CD14-positive monocyte (primary cell): Measurements from ENCODE around the gene CHERP. TPM values are rescaled to one million over a fixed set of nuclear protein-coding genes. Genes with fewer than 3 reads are reported as not detected.

ENCODE experiments used
- DNase-seq, 3 donors: peaks; one replicate each; pipeline ENCODE4 v3.0.0-alpha.2; 2011 to 2022
- H2AFZ ChIP-seq: 2 replicates; pipeline ENCODE4 v1.6.0; 2012; ENCODE audit warnings: mild to moderate bottlenecking, low read depth, low read length, inconsistent platforms; ENCODE audit not compliant: insufficient read depth, poor library complexity, severe bottlenecking
- H3K27ac ChIP-seq, 2 donors: 1 replicate in 1 of 2; 2 replicates in 1 of 2; pipeline ENCODE4 v1.5.1; 2012 to 2013; ENCODE audit warnings: low read length in 2 of 2, control low read depth in 1 of 2, inconsistent platforms in 1 of 2, low read depth in 1 of 2, mild to moderate bottlenecking in 1 of 2
- H3K27me3 ChIP-seq, 2 donors: one replicate each; pipeline versions ENCODE4 v1.6.0 to v1.6.1; 2011 to 2013; ENCODE audit warnings: low read length in 2 of 2; ENCODE audit not compliant: control insufficient read depth in 2 of 2, insufficient read depth in 2 of 2
- H3K36me3 ChIP-seq, 2 donors: replicated peaks in 1 of 2; 1 replicate in 1 of 2; 2 replicates in 1 of 2; pipeline versions ENCODE4 v1.5.1 to v1.6.1; 2012 to 2013; ENCODE audit warnings: low read length in 2 of 2, control low read depth in 1 of 2, inconsistent platforms in 1 of 2, mild to moderate bottlenecking in 1 of 2; ENCODE audit not compliant: insufficient read depth in 2 of 2, control insufficient read depth in 1 of 2
- H3K4me1 ChIP-seq, 2 donors: 1 replicate in 1 of 2; 2 replicates in 1 of 2; pipeline versions ENCODE4 v1.5.1 to v1.6.1; 2012 to 2013; ENCODE audit warnings: low read length in 2 of 2, control low read depth in 1 of 2, inconsistent platforms in 1 of 2, mild to moderate bottlenecking in 1 of 2, moderate library complexity in 1 of 2; ENCODE audit not compliant: insufficient read depth in 2 of 2, control insufficient read depth in 1 of 2
- H3K4me2 ChIP-seq: replicated peaks from 2 replicates; pipeline ENCODE3; 2012; ENCODE audit warnings: low read length, moderate library complexity, mild to moderate bottlenecking; ENCODE audit not compliant: poor library complexity, severe bottlenecking; ENCODE audit errors: extremely low read depth
- H3K4me3 ChIP-seq, 3 experiments: fragments of 200-600 bp in 1 of 3; sonication (generic) in 1 of 3; replicated peaks in 1 of 3; 1 replicate in 2 of 3; 2 replicates in 1 of 3; pipeline ENCODE4 v1.5.1; 2011 to 2013; ENCODE audit warnings: low read length in 3 of 3, mild to moderate bottlenecking in 3 of 3, control low read depth in 2 of 3, low read depth in 2 of 3, inconsistent platforms in 1 of 3, moderate library complexity in 1 of 3
- H3K79me2 ChIP-seq: 2 replicates; pipeline ENCODE4 v1.6.0; 2012; ENCODE audit warnings: mild to moderate bottlenecking, control low read depth, inconsistent platforms, low read length, moderate library complexity; ENCODE audit not compliant: insufficient read depth
- H3K9ac ChIP-seq: 2 replicates; pipeline ENCODE4 v1.6.0; 2017; ENCODE audit warnings: low read length, mild to moderate bottlenecking; ENCODE audit not compliant: insufficient read depth, poor library complexity, severe bottlenecking
- H3K9me3 ChIP-seq, 2 donors: replicated peaks in 1 of 2; 1 replicate in 1 of 2; 2 replicates in 1 of 2; pipeline versions ENCODE4 v1.5.1 to v1.6.1; 2012 to 2013; ENCODE audit warnings: low read length in 2 of 2, control low read depth in 1 of 2; ENCODE audit not compliant: control insufficient read depth in 1 of 2, insufficient read depth in 1 of 2
- H4K20me1 ChIP-seq: 2 replicates; pipeline ENCODE4 v1.6.0; 2012; ENCODE audit warnings: mild to moderate bottlenecking, low read length, control low read depth, moderate library complexity; ENCODE audit not compliant: insufficient read depth
- H3K27ac Mint-ChIP-seq, 7 donors: one replicate each; pipeline ENCODE4 v1.8.0; 2020; ENCODE audit warnings: mild to moderate bottlenecking in 7 of 7, mixed read lengths in 7 of 7, moderate library complexity in 6 of 7, inconsistent platforms in 2 of 7
- H3K27me3 Mint-ChIP-seq, 3 donors: one replicate each; pipeline ENCODE4 v1.8.0; 2021 to 2022; ENCODE audit warnings: low read depth in 3 of 3, mild to moderate bottlenecking in 3 of 3, mixed read lengths in 3 of 3, moderate library complexity in 3 of 3, inconsistent platforms in 1 of 3
- H3K36me3 Mint-ChIP-seq, 2 donors: one replicate each; pipeline ENCODE4 v1.8.0; 2020; ENCODE audit warnings: mixed read lengths in 2 of 2, inconsistent platforms in 1 of 2, mild to moderate bottlenecking in 1 of 2
- H3K4me1 Mint-ChIP-seq: one replicate; pipeline ENCODE4 v1.8.0; 2020; ENCODE audit warnings: mild to moderate bottlenecking, mixed read lengths
- H3K4me3 Mint-ChIP-seq, 2 donors: one replicate each; pipeline ENCODE4 v1.8.0; 2020; ENCODE audit warnings: mild to moderate bottlenecking in 2 of 2, mixed read lengths in 2 of 2, moderate library complexity in 1 of 2
- H3K9me3 Mint-ChIP-seq, 7 donors: one replicate each; pipeline ENCODE4 v1.8.0; 2020 to 2022; ENCODE audit warnings: mixed read lengths in 7 of 7, mild to moderate bottlenecking in 6 of 7, moderate library complexity in 6 of 7, inconsistent platforms in 2 of 7
- WGBS: methylation state at CpG from one replicate; pipeline ENCODE4 v1.1.5; 2013; ENCODE audit warnings: missing lambda C conversion rate; ENCODE audit not compliant: insufficient coverage; 5-methylcytosine and 5-hydroxymethylcytosine counted together
- intact Hi-C, 2 donors: fragments of 100-400 bp; cut with micrococcal nuclease; formaldehyde crosslinking; loops; one replicate each; pipeline versions ENCODE4 v1.15.0 to v1.15.1; 2023
- polyA plus RNA-seq, 3 donors: library from polyadenylated mRNA; depleted of rRNA in 1 of 3; unstranded in 2 of 3; stranded (reverse) in 1 of 3; fragments of 300-500 nt in 2 of 3; fragments of >200 nt in 1 of 3; fragmentation: Illumina TruSeq in 2 of 3; gene quantifications; 1 replicate in 2 of 3; 2 replicates in 1 of 3; pipeline ENCODE4 v1.2.3, GENCODE V29; 2012 to 2021
- TF ChIP-seq, protein P1 (sequence below): fragments of 200-600 bp; IDR thresholded peaks from one replicate; pipeline ENCODE4 v1.8.0; 2022; ENCODE audit warnings: antibody characterized with exemption, mild to moderate bottlenecking

The CHERP gene
- polyA plus RNA-seq, 3 donors: 3.2 to 18.8 (median 5.3) TPM

GRCh38 chr19:16536130-16536529, 6.1 kb downstream of the CHERP start:
- Histone ChIP-seq H3K9ac (no peak overlapping the region), H4K20me1 (peaks cover 78% of the 10 kb centered on the region), H3K4me3 (no peak overlapping the region), H3K79me2 (peaks cover 57% of the 10 kb centered on the region), H3K9me3 (no peaks in the 10 kb centered on the region), H3K4me1 (peaks cover 4 to 5% of the 10 kb centered on the region in 2 donors), H3K27ac (no peak overlapping the region), H3K27me3 (no peaks in the 10 kb centered on the region), H3K36me3 (peaks cover 72 to 87% of the 10 kb centered on the region in 2 donors), H2AFZ (no peak overlapping the region), H3K4me2 (no peak overlapping the region)
- Mint-ChIP-seq H3K9me3 (no peaks in the 10 kb centered on the region), H3K27me3 (no peaks in the 10 kb centered on the region), H3K4me1 (peaks cover 8% of the 10 kb centered on the region), H3K36me3 (peaks cover 71 to 95% of the 10 kb centered on the region in 2 donors), H3K27ac (peak overlapping the region in 1 of 7 donors; percentile 52), H3K4me3 (no peak overlapping the region)
- no peak for DNase-seq
- TF ChIP-seq, protein P1, sequence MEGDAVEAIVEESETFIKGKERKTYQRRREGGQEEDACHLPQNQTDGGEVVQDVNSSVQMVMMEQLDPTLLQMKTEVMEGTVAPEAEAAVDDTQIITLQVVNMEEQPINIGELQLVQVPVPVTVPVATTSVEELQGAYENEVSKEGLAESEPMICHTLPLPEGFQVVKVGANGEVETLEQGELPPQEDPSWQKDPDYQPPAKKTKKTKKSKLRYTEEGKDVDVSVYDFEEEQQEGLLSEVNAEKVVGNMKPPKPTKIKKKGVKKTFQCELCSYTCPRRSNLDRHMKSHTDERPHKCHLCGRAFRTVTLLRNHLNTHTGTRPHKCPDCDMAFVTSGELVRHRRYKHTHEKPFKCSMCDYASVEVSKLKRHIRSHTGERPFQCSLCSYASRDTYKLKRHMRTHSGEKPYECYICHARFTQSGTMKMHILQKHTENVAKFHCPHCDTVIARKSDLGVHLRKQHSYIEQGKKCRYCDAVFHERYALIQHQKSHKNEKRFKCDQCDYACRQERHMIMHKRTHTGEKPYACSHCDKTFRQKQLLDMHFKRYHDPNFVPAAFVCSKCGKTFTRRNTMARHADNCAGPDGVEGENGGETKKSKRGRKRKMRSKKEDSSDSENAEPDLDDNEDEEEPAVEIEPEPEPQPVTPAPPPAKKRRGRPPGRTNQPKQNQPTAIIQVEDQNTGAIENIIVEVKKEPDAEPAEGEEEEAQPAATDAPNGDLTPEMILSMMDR: no peak
- 100% methylated on average over 5 of the region's 9 CpGs for WGBS
- intact Hi-C loops: no loop called here

DNA sequence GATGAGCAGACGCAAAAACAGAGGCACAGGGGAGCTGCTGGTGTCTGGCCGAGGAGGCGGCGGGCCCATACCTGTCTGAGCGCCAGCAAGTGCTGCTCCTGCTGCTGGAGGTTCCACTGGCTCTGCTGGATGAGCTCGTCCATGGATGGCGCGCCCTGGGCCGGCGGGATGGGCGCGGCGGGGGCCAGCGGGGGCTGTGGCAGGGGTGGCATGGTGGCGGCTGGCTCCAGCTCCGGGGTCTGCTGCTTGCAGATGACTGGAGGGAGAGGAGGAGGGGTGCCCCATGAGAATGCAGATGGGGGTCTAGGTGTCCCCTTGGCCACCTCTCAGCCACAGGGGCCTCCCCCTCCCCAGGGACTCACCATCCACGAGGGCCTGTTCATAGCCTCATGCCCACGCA, 6.9 kb downstream of the CHERP start:
- Mint-ChIP-seq H3K4me1 (peaks cover 6% of the 10 kb centered on the region), H3K27ac (no peak overlapping the region), H3K4me3 (no peak overlapping the region), H3K27me3 (no peaks in the 10 kb centered on the region), H3K9me3 (no peaks in the 10 kb centered on the region), H3K36me3 (peaks cover 78 to 99% of the 10 kb centered on the region in 2 donors)
- Histone ChIP-seq H3K4me2 (no peak overlapping the region), H3K79me2 (peaks cover 49% of the 10 kb centered on the region), H3K9ac (no peak overlapping the region), H4K20me1 (peaks cover 76% of the 10 kb centered on the region), H3K9me3 (no peaks in the 10 kb centered on the region), H3K4me1 (no peaks in the 10 kb centered on the region), H3K27ac (no peak overlapping the region), H2AFZ (no peak overlapping the region), H3K36me3 (peaks cover 80 to 94% of the 10 kb centered on the region in 2 donors), H3K27me3 (no peaks in the 10 kb centered on the region), H3K4me3 (no peak overlapping the region)
- 98% methylated on average over 17 of the region's 18 CpGs for WGBS
- TF ChIP-seq, protein P1: no peak
- intact Hi-C loops: no loop called here
- DNase-seq: no peak
